H9 (cell line): Measurements from ENCODE around the gene UBE2E1. TPM values are rescaled to one million over a fixed set of nuclear protein-coding genes. Genes with fewer than 3 reads are reported as not detected.

Experiments used
- DNase-seq: peaks from one replicate; pipeline ENCODE4 v3.0.0-alpha.2; 2017
- H2AFZ ChIP-seq: one replicate; pipeline ENCODE4 v1.6.1; 2013; ENCODE audit warnings: mild to moderate bottlenecking, low read length, control low read depth, moderate library complexity
- H2AK5ac ChIP-seq: 2 replicates; pipeline ENCODE4 v1.6.1; 2013; ENCODE audit warnings: low read length, control low read depth, mixed read lengths; ENCODE audit not compliant: insufficient read length
- H2BK120ac ChIP-seq: one replicate; pipeline ENCODE4 v1.6.1; 2013; ENCODE audit warnings: low read depth, mild to moderate bottlenecking, low read length, control low read depth, inconsistent platforms; ENCODE audit not compliant: poor library complexity, severe bottlenecking
- H2BK12ac ChIP-seq: 2 replicates; pipeline ENCODE4 v1.6.1; 2013; ENCODE audit warnings: low read length, control low read depth, mixed read lengths, low read depth; ENCODE audit not compliant: insufficient read length
- H2BK15ac ChIP-seq: 2 replicates; pipeline ENCODE4 v1.6.1; 2013; ENCODE audit warnings: low read depth, low read length, control low read depth
- H2BK20ac ChIP-seq: one replicate; pipeline ENCODE4 v1.6.1; 2013; ENCODE audit warnings: low read depth, mild to moderate bottlenecking, low read length, control low read depth, inconsistent platforms; ENCODE audit not compliant: poor library complexity, severe bottlenecking
- H2BK5ac ChIP-seq: 2 replicates; pipeline ENCODE4 v1.6.1; 2013; ENCODE audit warnings: low read length, control low read depth, mixed read lengths; ENCODE audit not compliant: insufficient read length
- H3K14ac ChIP-seq: 2 replicates; pipeline ENCODE4 v1.6.1; 2013; ENCODE audit warnings: low read length, control low read depth; ENCODE audit not compliant: insufficient read depth
- H3K18ac ChIP-seq: 2 replicates; pipeline ENCODE4 v1.6.1; 2013; ENCODE audit warnings: low read depth, mild to moderate bottlenecking, mixed read lengths, low read length, control low read depth; ENCODE audit not compliant: insufficient read length
- H3K23ac ChIP-seq: 2 replicates; pipeline ENCODE4 v1.6.1; 2013; ENCODE audit warnings: low read length, control low read depth, mixed read lengths, low read depth; ENCODE audit not compliant: insufficient read length
- H3K23me2 ChIP-seq: 2 replicates; pipeline ENCODE4 v1.6.1; 2013; ENCODE audit warnings: low read depth, mild to moderate bottlenecking, mixed read lengths, low read length, control low read depth; ENCODE audit not compliant: insufficient read length, poor library complexity, severe bottlenecking
- H3K27ac ChIP-seq: 2 replicates; pipeline ENCODE4 v1.5.1; 2013; ENCODE audit warnings: low read length, control low read depth, mixed read lengths, low read depth; ENCODE audit not compliant: insufficient read length
- H3K27me3 ChIP-seq: 2 replicates; pipeline ENCODE4 v1.6.1; 2013; ENCODE audit warnings: low read length, control low read depth, inconsistent platforms; ENCODE audit not compliant: insufficient read depth
- H3K4ac ChIP-seq: 2 replicates; pipeline ENCODE4 v1.6.1; 2013; ENCODE audit warnings: low read depth, mild to moderate bottlenecking, control low read depth, inconsistent platforms, low read length, moderate library complexity
- H3K4me1 ChIP-seq: 2 replicates; pipeline ENCODE4 v1.6.1; 2013; ENCODE audit warnings: low read length, control low read depth, inconsistent platforms; ENCODE audit not compliant: insufficient read depth
- H3K4me2 ChIP-seq: 2 replicates; pipeline ENCODE4 v1.6.1; 2013; ENCODE audit warnings: low read length, control low read depth, mixed read lengths; ENCODE audit not compliant: insufficient read length, insufficient read depth
- H3K56ac ChIP-seq: 2 replicates; pipeline ENCODE4 v1.6.1; 2013; ENCODE audit warnings: low read depth, mild to moderate bottlenecking, mixed read lengths, low read length, control low read depth; ENCODE audit not compliant: insufficient read length
- H3K79me1 ChIP-seq: 2 replicates; pipeline ENCODE4 v1.6.1; 2013; ENCODE audit warnings: low read depth, mild to moderate bottlenecking, moderate library complexity, low read length, control low read depth, inconsistent platforms; ENCODE audit not compliant: insufficient read depth, poor library complexity, severe bottlenecking
- H3K79me2 ChIP-seq: 2 replicates; pipeline ENCODE4 v1.6.1; 2013; ENCODE audit warnings: low read length, control low read depth, inconsistent platforms; ENCODE audit not compliant: insufficient read depth
- H3K9ac ChIP-seq: 2 replicates; pipeline ENCODE4 v1.6.1; 2013; ENCODE audit warnings: low read length, control low read depth, mixed read lengths; ENCODE audit not compliant: insufficient read length; ENCODE audit errors: extremely low read depth
- H3K9me3 ChIP-seq: one replicate; pipeline ENCODE4 v1.6.1; 2013; ENCODE audit warnings: low read depth, low read length, inconsistent platforms; ENCODE audit not compliant: control insufficient read depth
- H3T11ph ChIP-seq: one replicate; pipeline ENCODE4 v1.6.1; 2013; ENCODE audit warnings: mild to moderate bottlenecking, low read length, control low read depth, inconsistent platforms
- H4K20me1 ChIP-seq: one replicate; pipeline ENCODE4 v1.6.1; 2013; ENCODE audit not compliant: control insufficient read depth, insufficient read length, insufficient read depth
- H4K5ac ChIP-seq: 2 replicates; pipeline ENCODE4 v1.6.1; 2013; ENCODE audit warnings: low read depth, mild to moderate bottlenecking, mixed read lengths, low read length, control low read depth; ENCODE audit not compliant: insufficient read length
- H4K8ac ChIP-seq: replicated peaks from 2 replicates; pipeline ENCODE4 v1.6.1; 2013; ENCODE audit warnings: low read length, control low read depth, mixed read lengths, low read depth; ENCODE audit not compliant: insufficient read length
- H4K91ac ChIP-seq: 2 replicates; pipeline ENCODE4 v1.6.1; 2013; ENCODE audit warnings: low read depth, mild to moderate bottlenecking, moderate library complexity, mixed read lengths, low read length, control low read depth; ENCODE audit not compliant: insufficient read length
- H3K27ac Mint-ChIP-seq, 3 experiments: 2 replicates in 2 of 3; 3 replicates in 1 of 3; pipeline ENCODE4 v1.8.0; 2020 to 2021; ENCODE audit warnings: mixed read lengths in 3 of 3, mild to moderate bottlenecking in 1 of 3, moderate library complexity in 1 of 3
- H3K27me3 Mint-ChIP-seq: 2 replicates; pipeline ENCODE4 v1.8.0; 2021; ENCODE audit warnings: low read depth, mild to moderate bottlenecking, moderate library complexity, mixed read lengths
- H3K36me3 Mint-ChIP-seq, 3 experiments: 2 replicates in 2 of 3; 3 replicates in 1 of 3; pipeline ENCODE4 v1.8.0; 2020 to 2021; ENCODE audit warnings: low read depth in 3 of 3, mixed read lengths in 3 of 3; ENCODE audit not compliant: insufficient read depth in 1 of 3
- H3K4me1 Mint-ChIP-seq, 2 experiments: 2 replicates each; pipeline ENCODE4 v1.8.0; 2020; ENCODE audit warnings: mixed read lengths in 2 of 2
- H3K4me3 Mint-ChIP-seq, 2 experiments: 2 replicates in 1 of 2; 3 replicates in 1 of 2; pipeline ENCODE4 v1.8.0; 2020 to 2021; ENCODE audit warnings: mild to moderate bottlenecking in 2 of 2, mixed read lengths in 2 of 2, moderate library complexity in 1 of 2
- H3K9me3 Mint-ChIP-seq, 2 experiments: 2 replicates in 1 of 2; 3 replicates in 1 of 2; pipeline ENCODE4 v1.8.0; 2020; ENCODE audit warnings: mild to moderate bottlenecking in 2 of 2, mixed read lengths in 2 of 2, moderate library complexity in 1 of 2
- CTCF ChIP-seq: fragments of 200-600 bp; sonication (generic); conservative IDR thresholded peaks from 3 replicates; pipeline ENCODE4 v1.8.0; 2021; ENCODE audit warnings: antibody characterized with exemption, mild to moderate bottlenecking
- WGBS: extraction: QIAGEN DNeasy Blood & Tissue Kit; methylation state at CpG from one replicate; pipeline ENCODE4 v1.1.7; 2013; ENCODE audit warnings: missing lambda C conversion rate, low lambda C conversion rate, mixed read lengths; ENCODE audit not compliant: insufficient read length; ENCODE audit errors: extremely low coverage; 5-methylcytosine and 5-hydroxymethylcytosine counted together
- total RNA-seq: library from RNA; stranded (reverse); gene quantifications from 2 replicates; pipeline ENCODE4 v1.2.1, GENCODE V29; 2021

UBE2E1 gene
- total RNA-seq, 1 experiment from 2014 or later: 142 TPM

- Histone ChIP-seq H2AFZ (no peak overlapping the region), H2BK5ac (no peak overlapping the region), H4K5ac (no peak overlapping the region), H3K9ac (no peak overlapping the region), H2AK5ac (no peak overlapping the region), H3K23me2 (peaks cover 3% of the 10 kb centered on the region), H3K4me2 (no peak overlapping the region), H3K4me1 (peaks cover 9% of the 10 kb centered on the region; the same call in 1 of the 2 replicates), H2BK20ac (no peak overlapping the region), H4K8ac (no peak overlapping the region), H3K18ac (no peak overlapping the region), H3K56ac (no peak overlapping the region), H3K14ac (no peak overlapping the region), H4K20me1 (no peaks in the 10 kb centered on the region), H2BK12ac (no peak overlapping the region), H3K4ac (no peak overlapping the region), H3K79me2 (peaks cover 20% of the 10 kb centered on the region), H4K91ac (no peak overlapping the region), H3K9me3 (no peaks in the 10 kb centered on the region), H3K79me1 (peaks cover 7% of the 10 kb centered on the region), H3K27me3 (no peaks in the 10 kb centered on the region), H2BK15ac (no peak overlapping the region), H3K23ac (no peak overlapping the region), H3K27ac (no peak overlapping the region), H2BK120ac (no peak overlapping the region), H3T11ph (no peak overlapping the region)
- DNase-seq: no peak
- H3K4me3 Mint-ChIP-seq: no peak overlapping the region
- no peaks in the 10 kb centered on the region for H3K9me3 Mint-ChIP-seq
- no peaks in the 10 kb centered on the region for H3K27me3 Mint-ChIP-seq
- WGBS: no CpG with 5 or more reads among the region's 5 CpGs
- peaks cover 0 to 4% (median 2%) of the 10 kb centered on the region in 3 experiments; a peak in 1 of 7 replicates for H3K36me3 Mint-ChIP-seq
- H3K4me1 Mint-ChIP-seq: peaks cover 65 to 71% of the 10 kb centered on the region in 2 experiments
- no peak for TF ChIP-seq CTCF
- peak overlapping the region; percentile 3 to 58 (median 17); a peak in 3 of 7 replicates for H3K27ac Mint-ChIP-seq
These were observed 19.1 kb downstream of the UBE2E1 start for GRCh38 chr3:23824699-23825444.
